Thyroid gland (tissue), 4 donors: Measurements from ENCODE around the gene CDH20. TPM values are rescaled to one million over a fixed set of nuclear protein-coding genes. Genes with fewer than 3 reads are reported as not detected.

Experiments used
- DNase-seq, 2 donors: peaks; one replicate each; pipeline ENCODE4 v3.0.0-alpha.2; 2019
- H3K27ac ChIP-seq, 3 donors: fragments of 200-600 bp; sonication (generic); 1 replicate in 2 of 3; 2 replicates in 1 of 3; pipeline ENCODE4 v1.5.1; 2016 to 2019; ENCODE audit warnings: mild to moderate bottlenecking in 1 of 3, moderate library complexity in 1 of 3
- H3K27me3 ChIP-seq: fragments of 200-600 bp; sonication (generic); one replicate; pipeline ENCODE4 v1.5.1; 2019
- H3K36me3 ChIP-seq, 2 donors: fragments of 200-600 bp; sonication (generic); one replicate each; pipeline ENCODE4 v1.5.1; 2016 to 2019
- H3K4me1 ChIP-seq, 2 donors: fragments of 200-600 bp; sonication (generic); one replicate each; pipeline ENCODE4 v1.5.1; 2017 to 2019
- H3K4me3 ChIP-seq, 3 donors: fragments of 200-600 bp; sonication (generic); replicated peaks in 1 of 3; 1 replicate in 2 of 3; 2 replicates in 1 of 3; pipeline ENCODE4 v1.5.1; 2016; ENCODE audit warnings: mild to moderate bottlenecking in 1 of 3
- H3K9me3 ChIP-seq: fragments of 200-600 bp; sonication (generic); one replicate; pipeline ENCODE4 v1.5.1; 2017
- POLR2A ChIP-seq, 2 donors: fragments of 450-650 bp; IDR thresholded peaks; one replicate each; pipeline ENCODE4 v1.6.1; 2017; ENCODE audit warnings: antibody characterized with exemption in 2 of 2, mild to moderate bottlenecking in 2 of 2, moderate library complexity in 1 of 2
- WGBS, 2 donors: methylation state at CpG; one replicate each; pipeline ENCODE4 v1.1.5; 2017; 5-methylcytosine and 5-hydroxymethylcytosine counted together
- intact Hi-C: fragments of 100-400 bp; cut with DNase I; formaldehyde crosslinking; loops from one replicate; pipeline ENCODE4 v1.15.1; 2023
- total RNA-seq, 4 donors: library from RNA; depleted of rRNA; stranded (reverse); fragments of >200 nt; gene quantifications; one replicate each; pipeline ENCODE4 v1.2.3, GENCODE V29; 2016
- TF ChIP-seq, protein P1 (sequence below), 6 experiments: fragments of 200-600 bp in 3 of 6; fragments of 450-650 bp in 3 of 6; sonication (generic) in 3 of 6; IDR thresholded peaks; one replicate each; pipeline ENCODE4 v1.5.1; 2016 to 2019; ENCODE audit warnings: antibody characterized with exemption in 6 of 6, mild to moderate bottlenecking in 2 of 6, inconsistent platforms in 1 of 6, moderate library complexity in 1 of 6

Gene CDH20
- total RNA-seq, 4 donors from 2014 or later, result 0.39 to 1.2 (median 0.65) TPM

DNA sequence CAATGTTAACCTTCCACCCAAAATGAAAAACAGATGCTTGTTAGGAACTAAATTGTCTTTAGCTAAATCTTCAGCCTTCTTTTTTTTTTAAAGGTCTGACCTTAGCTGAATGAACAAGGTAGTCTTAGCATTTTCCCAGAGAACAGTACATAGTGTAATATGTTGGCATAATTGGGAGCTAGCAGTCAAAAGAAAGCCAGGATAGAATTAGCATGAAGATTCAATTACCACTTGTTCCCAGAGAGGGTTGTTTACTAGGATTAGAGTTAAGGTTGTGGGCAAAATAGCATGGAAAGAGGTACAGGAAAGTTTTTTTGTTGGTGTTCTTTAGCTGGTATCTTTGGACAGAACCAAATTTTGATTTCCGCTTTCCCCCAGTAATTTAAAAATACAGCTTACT lies 6.9 kb downstream of the CDH20 start:
- intact Hi-C loops, result no loop called here
- Histone ChIP-seq H3K27me3 (no peaks in the 10 kb centered on the region), H3K4me3 (no peak overlapping the region), H3K27ac (no peak overlapping the region), H3K4me1 (no peaks in the 10 kb centered on the region), H3K36me3 (no peaks in the 10 kb centered on the region), H3K9me3 (no peaks in the 10 kb centered on the region)
- WGBS, 2 donors, result 0 to 2% methylated on average over 1 of the region's 1 CpG
- no peak for DNase-seq
- no peak for TF ChIP-seq POLR2A (IDR thresholded peaks at IDR 0.05)
- TF ChIP-seq, protein P1, sequence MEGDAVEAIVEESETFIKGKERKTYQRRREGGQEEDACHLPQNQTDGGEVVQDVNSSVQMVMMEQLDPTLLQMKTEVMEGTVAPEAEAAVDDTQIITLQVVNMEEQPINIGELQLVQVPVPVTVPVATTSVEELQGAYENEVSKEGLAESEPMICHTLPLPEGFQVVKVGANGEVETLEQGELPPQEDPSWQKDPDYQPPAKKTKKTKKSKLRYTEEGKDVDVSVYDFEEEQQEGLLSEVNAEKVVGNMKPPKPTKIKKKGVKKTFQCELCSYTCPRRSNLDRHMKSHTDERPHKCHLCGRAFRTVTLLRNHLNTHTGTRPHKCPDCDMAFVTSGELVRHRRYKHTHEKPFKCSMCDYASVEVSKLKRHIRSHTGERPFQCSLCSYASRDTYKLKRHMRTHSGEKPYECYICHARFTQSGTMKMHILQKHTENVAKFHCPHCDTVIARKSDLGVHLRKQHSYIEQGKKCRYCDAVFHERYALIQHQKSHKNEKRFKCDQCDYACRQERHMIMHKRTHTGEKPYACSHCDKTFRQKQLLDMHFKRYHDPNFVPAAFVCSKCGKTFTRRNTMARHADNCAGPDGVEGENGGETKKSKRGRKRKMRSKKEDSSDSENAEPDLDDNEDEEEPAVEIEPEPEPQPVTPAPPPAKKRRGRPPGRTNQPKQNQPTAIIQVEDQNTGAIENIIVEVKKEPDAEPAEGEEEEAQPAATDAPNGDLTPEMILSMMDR (IDR thresholded peaks at IDR 0.05), result no peak

DNA sequence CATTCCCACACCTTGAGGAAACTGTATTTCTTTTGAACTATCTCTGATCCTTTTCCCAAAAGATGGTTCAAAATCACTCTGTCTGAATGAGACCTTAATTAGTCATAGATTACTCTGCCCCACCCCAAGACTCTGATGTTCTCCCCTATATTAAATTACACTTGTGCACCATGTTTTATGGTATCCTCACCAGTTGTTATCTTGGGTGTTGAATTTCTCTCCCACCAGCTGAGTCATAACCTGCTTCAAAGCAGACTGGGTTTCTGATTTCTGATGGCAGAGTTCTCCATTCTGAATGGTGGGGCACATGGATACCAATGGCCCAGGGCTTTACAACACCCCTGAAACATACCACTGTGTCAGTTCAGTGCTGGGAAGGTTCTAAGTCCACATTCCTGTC lies 15.0 kb downstream of the CDH20 start:
- Histone ChIP-seq H3K9me3 (no peaks in the 10 kb centered on the region), H3K36me3 (no peaks in the 10 kb centered on the region), H3K27me3 (no peaks in the 10 kb centered on the region), H3K27ac (no peak overlapping the region), H3K4me3 (no peak overlapping the region), H3K4me1 (no peaks in the 10 kb centered on the region)
- intact Hi-C loops, result no loop called here
- no peak for DNase-seq
- no peak for TF ChIP-seq POLR2A (IDR thresholded peaks at IDR 0.05)
- TF ChIP-seq, protein P1 (IDR thresholded peaks at IDR 0.05), result no peak

DNA sequence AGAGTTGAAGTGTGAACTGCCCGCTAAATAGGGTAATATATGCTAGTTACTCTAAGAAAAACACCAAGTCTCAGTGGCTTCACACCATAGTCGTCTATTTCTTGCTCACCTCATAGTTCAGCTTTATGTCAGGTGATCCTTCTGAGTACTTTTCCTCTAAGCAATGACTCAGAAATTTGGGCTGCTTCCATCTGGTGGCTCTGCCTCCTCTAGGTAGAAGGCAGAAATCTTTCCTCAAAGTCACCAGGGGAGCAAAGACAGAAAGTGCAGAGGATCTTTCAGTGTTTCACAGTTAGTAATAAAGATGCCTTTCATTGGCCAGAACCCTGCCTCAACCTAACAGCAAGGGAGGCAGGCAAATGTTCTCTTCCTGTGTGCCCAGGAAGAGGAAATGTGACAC lies 17.3 kb downstream of the CDH20 start:
- TF ChIP-seq, protein P1 (IDR thresholded peaks at IDR 0.05), result no peak
- TF ChIP-seq POLR2A (IDR thresholded peaks at IDR 0.05), result no peak
- DNase-seq, result no peak
- Histone ChIP-seq H3K27ac (no peak overlapping the region), H3K4me1 (no peaks in the 10 kb centered on the region), H3K9me3 (no peaks in the 10 kb centered on the region), H3K4me3 (no peak overlapping the region), H3K27me3 (no peaks in the 10 kb centered on the region), H3K36me3 (no peaks in the 10 kb centered on the region)
- WGBS, 2 donors, result 72 to 82% methylated on average over 2 of the region's 2 CpGs
- intact Hi-C loops, result no loop called here

DNA sequence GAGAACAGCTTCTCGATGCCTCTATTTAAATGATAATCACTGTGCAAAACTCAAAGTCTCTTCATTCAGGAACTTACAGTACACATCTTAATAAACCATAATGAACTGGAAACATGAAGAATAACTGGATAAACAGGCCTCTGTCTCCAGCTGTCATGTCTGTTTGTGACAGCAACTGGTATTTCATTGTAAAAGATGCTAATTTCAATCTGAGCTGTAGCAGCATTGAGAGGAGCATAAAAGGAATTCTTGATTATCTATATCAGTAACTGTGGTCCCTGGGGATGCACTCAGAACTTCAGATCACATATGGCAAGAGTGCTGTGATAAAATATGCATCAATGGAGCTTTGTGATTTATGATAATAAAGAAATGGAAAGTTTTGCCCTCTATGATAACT lies 18.8 kb downstream of the CDH20 start:
- DNase-seq, result no peak
- 73 to 81% methylated on average over 1 of the region's 1 CpG for WGBS, 2 donors
- H3K36me3 ChIP-seq, result no peaks in the 10 kb centered on the region
- H3K9me3 ChIP-seq, result no peaks in the 10 kb centered on the region
- TF ChIP-seq POLR2A (IDR thresholded peaks at IDR 0.05), result no peak
- TF ChIP-seq, protein P1 (IDR thresholded peaks at IDR 0.05), result no peak
- no peak overlapping the region for H3K27ac ChIP-seq
- no peak overlapping the region for H3K4me3 ChIP-seq
- H3K4me1 ChIP-seq, result no peaks in the 10 kb centered on the region
- intact Hi-C loops, result no loop called here
- H3K27me3 ChIP-seq, result no peaks in the 10 kb centered on the region

DNA sequence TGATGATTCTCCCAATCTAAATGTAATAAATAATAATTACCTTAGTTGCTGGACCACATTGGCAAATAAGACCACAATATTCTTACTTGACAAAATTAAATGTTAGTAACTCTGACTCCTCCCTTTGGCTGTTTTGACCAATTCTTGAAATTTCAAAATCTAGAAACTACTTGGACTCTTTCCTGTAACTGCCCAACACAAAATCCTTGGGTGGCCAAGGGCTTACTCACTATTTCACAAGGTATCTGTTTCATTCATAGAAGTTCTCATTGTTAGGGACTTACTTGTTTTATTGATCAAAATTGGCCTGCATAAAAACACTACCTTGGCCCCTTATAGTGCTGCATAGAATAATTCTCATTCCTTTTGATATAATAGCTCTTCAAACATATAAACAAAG lies 19.4 kb downstream of the CDH20 start:
- no peak for TF ChIP-seq POLR2A (IDR thresholded peaks at IDR 0.05)
- TF ChIP-seq, protein P1 (IDR thresholded peaks at IDR 0.05), result no peak
- H3K27me3 ChIP-seq, result no peaks in the 10 kb centered on the region
- H3K36me3 ChIP-seq, result no peaks in the 10 kb centered on the region
- H3K4me3 ChIP-seq, result no peak overlapping the region
- intact Hi-C loops, result no loop called here
- H3K4me1 ChIP-seq, result no peaks in the 10 kb centered on the region
- no peak for DNase-seq
- no peaks in the 10 kb centered on the region for H3K9me3 ChIP-seq
- H3K27ac ChIP-seq, result no peak overlapping the region
